CMK (cell line): Measurements from ENCODE around the gene CFAP410.
A peak's percentile ranks its signal among the peaks of the same experiment; 100 is the strongest.

Source experiments
- DNase-seq: peaks from one replicate; pipeline ENCODE4 v3.0.0-alpha.2; 2010; ENCODE audit warnings: low read depth

The CFAP410 gene

DNA sequence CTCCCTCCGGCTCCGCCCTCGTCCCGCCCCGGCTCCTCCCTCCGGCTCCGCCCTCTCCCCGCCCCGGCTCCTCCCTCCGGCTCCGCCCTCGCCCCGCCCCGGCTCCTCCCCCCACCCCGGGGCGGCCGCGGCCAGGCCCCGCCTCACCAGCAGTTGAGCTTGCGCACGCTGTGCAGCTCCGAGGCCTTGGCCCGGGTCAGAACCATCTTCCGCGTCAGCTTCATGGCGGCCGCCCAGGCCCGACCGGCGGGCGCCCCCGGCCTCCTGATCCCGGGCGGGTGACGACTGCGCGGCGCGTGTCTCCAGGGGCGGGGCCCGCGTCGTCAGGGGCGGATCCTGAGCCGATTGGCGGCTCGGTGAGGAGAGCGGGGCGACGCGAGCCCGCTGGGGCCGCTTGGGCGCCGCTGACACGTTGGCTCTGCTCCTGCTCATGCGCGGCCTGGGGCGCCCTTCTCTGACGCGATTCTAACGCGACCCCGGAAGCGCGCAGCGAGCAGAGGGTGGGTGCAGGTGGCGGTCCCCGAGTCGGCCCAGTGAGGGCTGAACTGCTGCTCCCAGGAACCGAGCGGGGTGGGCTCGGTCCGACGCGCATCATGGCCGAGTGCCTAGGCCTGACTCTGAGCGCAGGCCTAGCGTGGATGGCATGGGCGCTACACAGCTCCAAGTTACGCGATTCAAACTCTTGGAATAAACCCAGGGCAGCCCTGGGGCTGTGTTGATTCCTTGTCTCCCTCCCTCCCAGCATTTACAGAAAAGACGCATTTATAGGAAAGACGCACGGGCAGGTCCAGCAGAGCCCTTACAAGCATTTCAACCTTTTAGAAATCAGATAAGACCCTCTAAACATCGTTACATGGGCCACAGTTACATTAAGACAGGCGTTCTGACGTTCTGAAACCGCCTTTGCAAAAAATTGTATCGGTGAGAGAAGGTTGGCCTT is at the start of gene CFAP410:
TSS of gene CFAP410 (minus strand) at position 420 of the 940 bp plus-strand sequence. CDS start at position 224, 196 bp downstream.
- DNase-seq: peak; percentile 95

DNA sequence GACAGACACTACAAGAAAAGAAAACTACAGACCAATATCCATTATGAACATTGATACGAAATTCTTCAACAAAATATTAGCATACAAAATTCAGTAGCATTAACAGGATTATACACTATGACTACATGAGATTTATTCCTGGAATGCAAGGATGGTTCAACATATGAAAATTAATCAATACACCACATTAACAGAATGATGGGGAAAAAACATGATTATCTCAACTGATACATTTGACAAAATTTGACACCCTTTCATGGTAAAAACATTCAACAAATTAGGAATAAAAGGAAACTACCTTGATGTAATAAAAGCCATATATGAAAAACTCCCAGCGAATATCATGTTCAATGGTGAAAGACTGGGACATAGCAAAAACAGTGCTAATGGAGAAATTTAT is 45.8 kb upstream of the CFAP410 start:
- DNase-seq: no peak

DNA sequence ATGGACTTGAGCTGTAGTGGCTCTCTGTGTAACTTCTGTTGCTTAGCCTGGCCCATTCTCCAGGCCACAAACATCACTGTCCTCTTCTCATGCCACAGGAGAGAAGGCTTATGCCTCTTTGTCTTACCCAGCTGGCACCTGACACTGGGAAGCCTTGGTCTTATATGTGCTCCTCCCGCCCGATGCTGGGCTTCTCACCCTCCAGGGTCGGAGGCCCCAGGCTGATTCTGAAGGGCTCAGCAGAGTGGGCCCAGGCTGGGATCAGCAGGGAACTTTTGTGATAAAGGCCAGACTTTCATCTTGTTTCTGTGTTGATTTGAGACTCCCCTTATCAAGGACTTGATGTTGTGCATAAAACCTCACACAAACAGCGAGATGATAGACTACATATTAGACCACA is 44.0 kb upstream of the CFAP410 start:
- no peak for DNase-seq

DNA sequence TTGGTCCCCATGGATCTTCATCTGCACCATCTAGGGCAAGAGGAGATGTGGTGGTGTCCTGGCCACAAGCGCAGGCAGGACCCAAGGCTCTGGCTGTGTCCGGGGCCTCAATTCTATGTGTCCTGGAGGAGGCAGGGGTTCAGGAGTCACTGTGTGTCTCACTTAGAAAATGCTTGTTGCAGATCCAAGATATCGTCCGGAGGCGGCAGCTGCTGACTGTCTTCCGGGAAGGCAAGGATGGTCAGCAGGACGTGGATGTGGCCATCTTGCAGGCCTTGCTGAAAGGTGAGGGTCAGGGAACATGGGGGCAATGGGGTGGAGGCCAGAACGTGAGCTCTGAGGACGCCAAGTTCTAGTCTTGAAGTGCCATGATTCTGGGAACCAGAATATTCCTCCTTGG is 43.3 kb upstream of the CFAP410 start:
- no peak for DNase-seq

DNA sequence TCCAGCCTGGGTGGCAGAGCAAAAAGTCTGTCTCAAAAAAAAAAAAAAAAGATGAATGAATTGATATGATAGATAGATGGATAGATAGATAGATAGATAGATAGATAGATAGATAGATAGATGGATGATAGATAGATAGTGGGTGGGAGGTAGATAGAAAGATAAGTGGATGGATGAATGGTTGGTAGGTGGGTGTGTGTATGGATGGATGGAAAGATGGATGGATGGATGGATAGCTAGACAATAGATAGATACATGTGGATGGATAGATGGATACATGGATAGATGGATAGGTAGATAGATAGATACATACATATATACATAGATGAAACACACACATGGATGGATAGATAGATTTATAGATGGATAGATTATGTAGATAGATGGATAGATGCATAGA is 42.7 kb upstream of the CFAP410 start:
- no peak for DNase-seq

DNA sequence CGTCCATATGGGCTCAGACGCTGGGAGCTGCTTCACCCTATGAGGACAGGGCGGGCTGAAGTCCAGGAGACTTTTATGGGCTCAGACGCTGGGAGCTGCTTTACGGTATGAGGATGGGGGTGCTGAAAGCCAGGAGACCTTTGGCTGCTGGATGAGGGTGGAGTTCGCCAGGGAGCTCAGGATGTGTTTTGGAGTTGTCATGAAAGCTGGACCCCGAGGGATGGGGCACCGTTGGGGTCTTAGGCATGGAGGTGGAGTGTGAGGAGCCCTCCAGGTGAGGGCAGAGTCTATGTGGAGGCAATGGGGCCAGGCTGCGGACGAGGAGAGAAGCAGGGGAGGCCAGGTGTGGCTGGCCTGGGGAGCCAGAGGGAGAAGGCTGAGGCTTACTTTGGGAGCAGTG is 41.7 kb upstream of the CFAP410 start:
- DNase-seq: no peak

DNA sequence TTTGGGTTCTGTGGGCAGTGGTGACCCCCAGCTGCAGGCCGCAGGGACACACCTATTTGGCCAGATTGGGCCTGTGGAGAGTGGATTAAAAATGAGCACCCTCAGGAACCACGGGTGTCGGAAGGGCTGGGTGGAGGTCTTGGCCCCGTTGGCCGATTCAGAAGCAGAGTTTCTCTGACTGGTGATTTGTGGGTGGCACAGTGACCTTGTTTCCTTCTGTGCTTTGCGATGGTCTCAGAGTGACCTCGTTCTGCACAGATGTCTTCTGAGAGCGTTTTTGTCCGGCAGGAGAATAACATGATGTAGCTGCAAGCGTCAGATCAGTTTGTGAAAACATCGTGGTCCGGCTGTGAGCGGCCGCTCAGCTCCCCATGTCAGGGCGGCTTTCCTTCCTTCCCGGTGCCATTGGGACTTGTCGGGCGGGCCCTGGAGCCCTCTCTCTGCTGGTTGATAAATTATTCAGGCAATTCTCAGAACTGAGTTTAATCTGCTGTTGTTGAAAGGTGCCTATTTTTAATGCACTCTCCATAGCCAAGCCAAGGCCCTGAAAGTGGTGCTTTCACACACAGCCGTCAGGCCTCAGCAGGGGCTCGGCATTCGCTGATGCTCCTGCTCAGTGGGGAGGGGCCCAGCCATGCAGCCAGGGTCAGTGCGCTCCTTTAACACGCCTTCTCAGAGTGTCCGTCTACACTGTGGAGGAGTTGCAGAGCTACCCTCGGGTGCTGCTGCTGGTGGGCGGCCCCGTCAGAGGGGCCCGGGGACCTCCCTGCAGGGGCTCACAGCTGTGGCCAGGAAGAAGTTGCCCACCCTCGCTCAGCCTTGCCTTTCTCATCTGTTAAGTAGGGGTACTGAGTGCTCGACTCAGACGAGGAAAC is 41.0 kb upstream of the CFAP410 start:
- no peak for DNase-seq

DNA sequence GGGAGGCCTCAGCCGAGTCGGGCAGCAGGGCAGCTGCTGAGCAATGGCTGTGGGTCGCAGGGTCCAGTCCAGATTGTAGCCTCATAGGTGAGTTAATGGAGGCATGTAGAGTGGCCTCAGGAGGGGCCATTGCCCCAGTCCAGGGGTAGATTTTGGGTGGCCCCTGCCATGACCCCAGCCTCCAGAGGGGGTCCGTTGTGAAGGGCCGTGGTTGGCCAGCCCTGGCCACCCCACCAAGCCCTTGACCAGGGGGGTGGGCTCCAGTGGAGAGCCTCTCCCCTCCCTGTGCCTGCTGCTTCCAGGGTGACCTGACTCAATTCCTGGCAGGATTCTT is 40.3 kb upstream of the CFAP410 start:
- DNase-seq: no peak

DNA sequence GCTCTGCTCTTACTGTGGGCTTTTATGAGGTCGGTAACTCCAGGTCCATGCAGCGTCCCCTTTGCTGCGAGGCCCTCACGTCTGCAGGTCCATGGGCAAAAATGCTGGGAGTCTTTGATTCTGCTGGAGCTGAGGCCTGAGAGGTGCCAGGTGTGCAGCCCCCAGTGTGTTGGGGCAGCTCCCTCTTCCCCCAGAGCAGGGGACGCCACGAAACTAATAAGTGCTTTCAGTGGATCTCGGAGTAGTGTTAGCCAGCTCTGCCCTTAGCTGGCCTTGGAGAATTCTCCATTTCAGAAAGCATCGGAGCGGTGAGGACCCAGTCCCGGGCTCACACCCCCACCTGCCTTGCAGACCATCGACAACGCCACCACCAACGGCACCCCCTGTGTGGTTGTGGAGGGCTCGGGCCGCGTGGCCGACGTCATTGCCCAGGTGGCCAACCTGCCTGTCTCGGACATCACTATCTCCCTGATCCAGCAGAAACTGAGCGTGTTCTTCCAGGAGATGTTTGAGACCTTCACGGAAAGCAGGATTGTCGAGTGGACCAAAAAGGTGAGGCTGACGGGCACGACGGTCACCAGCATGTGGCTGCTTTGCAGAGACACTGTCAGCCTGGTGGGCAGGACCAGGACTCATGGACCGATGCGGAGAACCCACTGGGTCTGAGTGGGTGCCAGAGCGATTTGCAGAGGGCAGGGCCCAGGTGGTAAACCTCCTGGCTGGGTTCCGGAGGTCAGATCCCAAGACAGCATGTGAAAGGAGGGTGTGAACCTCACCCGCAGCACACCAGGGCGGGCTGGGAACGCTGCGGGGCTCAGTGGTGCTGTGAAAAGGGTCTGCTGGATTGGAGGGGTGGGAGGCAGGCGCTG is 39.7 kb upstream of the CFAP410 start:
- DNase-seq: no peak

DNA sequence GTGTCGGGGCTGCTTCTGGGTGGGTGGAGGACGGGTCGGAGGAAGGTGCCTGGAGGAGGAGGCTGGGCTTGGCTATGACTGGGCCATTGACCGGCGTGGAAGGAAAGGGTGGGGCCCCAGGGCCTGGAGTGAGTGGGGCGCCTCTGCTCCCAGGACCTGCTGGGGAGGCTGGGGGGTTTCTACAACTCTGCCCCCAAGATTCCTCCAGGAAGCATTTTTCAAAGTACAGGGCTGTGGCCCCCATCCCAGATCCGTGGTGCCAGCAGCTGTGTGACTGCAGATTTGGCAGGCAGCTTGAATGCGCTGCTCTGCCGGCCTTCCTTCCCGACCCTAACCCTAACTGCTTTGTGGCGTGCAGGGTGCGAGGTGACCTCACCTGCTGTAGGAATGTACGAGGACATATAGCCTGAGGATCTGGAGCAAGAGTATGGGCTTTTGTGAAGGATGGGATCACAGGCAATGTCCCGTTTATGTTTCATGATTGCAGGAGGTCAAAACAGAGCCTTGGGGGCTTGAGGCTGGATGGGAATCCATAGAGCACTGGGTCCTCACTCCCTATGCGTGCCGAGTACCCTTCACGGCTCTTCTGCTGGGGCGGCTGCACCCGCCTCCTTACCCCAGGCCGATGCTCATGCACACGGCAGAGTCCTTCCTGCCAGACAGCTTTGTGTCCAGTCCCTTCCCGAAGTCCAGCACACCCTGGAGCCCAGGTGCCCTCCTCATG is 38.9 kb upstream of the CFAP410 start:
- DNase-seq: no peak

DNA sequence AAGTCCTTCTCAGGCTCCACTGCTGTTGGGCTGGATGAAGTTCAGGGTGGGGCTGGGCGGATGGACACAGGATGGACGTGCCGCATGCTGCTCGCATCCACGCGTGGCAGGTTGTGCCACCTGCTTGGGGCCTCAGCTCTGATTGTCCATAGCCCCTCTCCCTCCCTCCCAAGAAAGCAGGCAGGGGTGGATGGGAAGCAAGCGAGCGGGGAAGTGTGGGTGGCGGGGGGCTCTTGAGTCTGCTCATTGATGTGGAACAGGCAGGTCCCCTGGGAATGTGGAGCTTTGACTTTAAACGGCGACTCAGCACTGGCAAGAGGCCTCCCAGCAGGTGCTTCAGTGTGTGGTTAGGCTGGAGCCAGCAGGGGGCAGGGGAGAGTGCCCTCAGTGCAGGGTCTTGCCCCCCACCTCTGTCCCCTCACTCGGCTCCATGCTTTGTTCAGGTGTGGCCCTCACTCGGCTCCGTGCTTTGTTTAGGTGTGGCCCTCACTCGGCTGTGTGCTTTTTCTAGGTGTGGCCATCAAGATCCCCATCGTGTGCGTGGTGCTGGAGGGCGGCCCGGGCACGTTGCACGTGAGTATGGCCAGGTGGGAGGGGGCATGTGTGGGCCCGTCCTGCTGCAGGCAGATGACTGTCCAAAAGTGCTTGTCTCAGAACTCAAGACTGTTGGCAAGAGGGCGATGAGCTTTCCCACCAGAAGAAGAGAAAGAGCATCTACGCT is 38.2 kb upstream of the CFAP410 start:
- DNase-seq: no peak

DNA sequence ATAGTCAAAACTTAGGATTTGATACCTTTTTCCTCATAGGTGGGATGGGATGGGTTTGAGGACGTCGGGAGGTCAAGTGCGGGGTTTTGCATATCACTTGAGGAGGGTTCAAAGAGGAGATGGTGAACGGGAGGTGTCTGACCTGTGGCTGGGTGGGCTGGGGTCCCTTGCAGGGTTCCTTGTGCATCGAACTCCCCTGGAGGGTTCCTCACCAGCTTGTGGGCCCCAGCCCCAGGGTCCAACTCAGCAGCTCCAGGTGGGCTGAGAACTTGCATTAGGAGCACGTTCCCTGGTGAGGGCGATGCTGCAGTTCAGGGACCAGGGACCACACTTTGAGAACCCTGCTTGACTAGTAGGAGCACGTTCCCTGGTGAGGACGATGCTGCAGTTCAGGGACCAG is 37.4 kb upstream of the CFAP410 start:
- no peak for DNase-seq

DNA sequence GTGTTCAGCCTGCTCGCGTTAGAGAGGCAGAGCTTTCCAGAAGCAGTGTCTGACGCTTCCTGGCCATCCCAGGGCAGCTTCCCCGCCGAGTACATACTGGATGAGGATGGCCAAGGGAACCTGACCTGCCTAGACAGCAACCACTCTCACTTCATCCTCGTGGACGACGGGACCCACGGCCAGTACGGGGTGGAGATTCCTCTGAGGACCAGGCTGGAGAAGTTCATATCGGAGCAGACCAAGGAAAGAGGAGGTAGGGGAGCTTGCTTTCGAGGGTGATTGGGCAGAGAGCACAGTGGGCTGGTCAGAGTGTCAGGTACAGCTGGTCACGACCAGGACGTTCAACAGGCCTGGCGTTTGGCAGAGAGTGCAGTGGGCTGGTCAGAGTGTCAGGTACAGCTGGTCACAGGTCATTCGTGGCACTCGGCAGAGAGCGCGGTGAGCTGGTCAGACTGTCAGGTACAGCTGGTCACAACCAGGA is 36.6 kb upstream of the CFAP410 start:
- DNase-seq: no peak

DNA sequence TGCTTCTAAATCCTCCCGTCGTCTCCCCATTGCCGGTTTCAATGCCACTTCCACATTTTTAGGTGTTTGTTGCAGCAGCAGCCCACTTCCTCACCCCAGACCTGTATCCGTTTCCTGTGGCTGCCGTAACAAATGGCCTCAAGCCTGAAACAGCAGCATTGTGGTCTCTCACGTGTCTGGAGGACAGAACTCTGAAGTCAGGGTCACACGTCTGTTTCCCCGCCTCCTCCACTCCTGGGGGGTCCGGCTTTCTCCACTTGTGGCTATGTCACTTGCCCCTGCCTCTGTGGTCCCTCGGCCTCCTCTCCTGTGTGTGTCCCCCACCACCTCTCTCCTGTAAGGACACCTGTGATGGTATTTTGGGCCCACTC is 36.1 kb upstream of the CFAP410 start:
- DNase-seq: peak; percentile 52

DNA sequence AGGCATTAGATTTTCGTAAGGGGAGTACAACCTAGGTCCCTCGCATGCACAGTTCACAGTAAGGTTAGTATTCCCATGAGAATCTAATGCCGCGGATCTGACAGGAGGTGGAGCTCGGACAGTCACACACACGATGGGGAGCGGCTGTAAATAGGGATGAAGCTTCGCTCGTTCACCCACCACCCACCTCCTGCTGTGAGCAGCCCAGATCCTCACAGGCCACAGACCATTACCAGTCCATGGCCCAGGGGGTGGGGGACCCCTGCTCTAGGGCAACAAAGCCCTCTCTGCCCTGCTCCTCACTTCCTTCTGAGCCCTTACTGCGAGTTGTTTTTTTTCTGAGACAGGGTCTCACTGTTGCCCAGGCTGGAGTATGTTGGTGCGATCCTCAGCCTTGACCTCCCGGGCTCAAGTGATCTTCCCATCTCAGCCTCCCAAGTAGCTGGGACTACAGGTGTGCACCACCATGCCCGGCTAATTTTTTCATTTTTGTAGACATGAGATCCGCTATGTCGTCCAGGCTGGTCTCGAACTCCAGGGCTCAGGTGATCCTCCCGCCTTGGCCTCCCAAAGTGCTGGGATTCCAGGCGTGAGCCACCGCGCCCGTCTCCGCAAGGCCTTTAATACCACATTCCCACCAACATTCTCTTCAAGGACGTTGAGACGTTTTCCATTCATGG is 35.6 kb upstream of the CFAP410 start:
- no peak for DNase-seq

DNA sequence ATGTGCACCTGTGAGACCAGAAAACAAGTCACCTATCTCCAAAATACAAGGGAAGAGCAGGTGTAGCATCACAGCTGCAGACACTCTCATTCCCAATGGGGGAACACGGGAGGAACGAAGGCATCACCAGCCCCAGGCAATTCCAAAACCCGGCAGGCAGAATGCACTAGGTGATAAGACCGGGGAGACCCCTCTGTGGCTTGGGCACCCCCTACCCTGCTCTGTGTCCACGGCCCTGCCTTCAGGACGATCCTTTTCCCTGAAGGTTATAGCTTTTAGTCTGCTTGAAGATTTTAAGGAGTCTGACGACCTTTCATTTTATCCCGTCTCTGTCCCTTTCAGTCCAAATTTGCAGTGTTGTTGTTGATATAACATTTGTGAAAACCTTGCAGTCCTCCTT is 33.4 kb upstream of the CFAP410 start:
- no peak for DNase-seq

DNA sequence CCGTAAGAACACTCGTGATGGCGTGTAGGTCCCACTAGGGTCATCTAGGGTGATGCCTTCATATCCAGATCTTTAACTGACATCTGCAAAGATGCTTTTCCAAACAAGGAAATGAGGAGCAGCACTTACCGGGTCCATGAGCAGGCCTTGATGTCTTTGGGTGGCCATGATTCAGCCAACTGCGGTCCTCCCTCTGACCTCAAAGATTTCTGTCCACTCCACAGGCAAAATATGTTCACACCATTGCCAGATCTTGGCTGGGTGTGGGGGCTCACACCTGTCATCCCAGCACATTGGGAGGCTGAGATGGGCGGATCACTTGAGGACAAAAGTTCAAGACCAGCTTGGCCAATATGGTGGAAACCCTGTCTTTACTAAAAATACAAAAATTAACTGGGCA is 32.4 kb upstream of the CFAP410 start:
- no peak for DNase-seq

DNA sequence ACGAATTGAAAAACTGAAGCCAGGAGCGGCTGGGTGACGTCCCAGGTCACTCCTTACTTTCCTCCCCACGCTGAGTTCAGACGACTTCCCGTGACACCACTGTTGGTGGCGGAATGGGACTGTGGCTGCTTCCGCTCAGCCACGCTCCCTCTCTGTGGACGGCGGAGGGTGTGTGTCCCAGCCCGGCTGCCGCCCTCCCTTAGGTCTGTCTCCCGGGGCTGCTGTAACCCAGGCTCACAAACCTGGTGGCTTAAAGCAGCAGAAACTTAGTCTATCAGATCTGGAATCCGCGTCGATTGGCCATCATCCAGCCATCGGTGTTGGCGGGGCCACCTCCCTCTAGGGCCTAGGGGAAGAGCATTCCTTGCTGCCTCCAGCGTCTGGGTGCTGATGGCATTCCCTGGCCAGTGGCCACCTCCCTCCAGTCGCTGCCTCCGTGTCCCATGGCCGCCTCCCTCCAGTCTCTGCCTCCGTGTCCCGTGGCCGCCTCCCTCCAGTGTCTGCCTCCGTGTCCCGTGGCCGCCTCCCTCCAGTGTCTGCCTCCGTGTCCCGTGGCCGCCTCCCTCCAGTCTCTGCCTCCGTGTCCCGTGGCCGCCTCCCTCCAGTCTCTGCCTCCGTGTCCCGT is 31.7 kb upstream of the CFAP410 start:
- no peak for DNase-seq

DNA sequence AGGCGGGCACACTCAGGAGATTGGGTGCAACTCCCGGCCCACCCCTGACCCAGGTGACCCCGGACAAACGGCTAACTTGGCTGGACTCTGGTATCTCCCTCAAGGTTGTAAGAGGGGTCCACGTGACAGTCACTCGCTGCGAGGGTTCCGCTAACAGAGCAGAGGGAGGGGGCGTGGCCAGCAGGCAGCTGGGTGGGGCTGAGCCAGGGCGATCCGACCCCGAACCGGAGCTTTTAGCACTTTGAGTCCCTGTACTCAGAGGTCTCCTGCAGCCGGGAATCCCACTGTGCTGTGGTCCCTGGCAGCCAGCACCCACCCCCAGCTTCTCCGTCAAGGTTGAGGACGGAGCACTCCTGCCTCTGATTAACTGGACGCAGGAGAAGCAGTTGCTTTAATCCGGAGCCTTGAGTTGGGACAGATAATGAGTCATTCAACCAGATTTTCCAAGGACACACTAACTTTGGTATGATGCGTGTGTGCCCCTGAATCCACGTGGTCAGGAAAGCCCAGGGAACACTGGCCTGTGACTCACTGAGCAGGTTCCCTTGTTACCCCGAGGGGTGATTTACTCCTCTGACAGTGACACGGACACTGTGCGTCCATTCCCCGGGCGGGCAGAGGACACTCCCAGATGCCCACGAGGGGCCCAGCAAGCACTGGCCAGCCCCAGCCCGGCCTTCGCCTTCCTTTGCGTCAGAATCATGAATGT is 31.0 kb upstream of the CFAP410 start:
- DNase-seq: no peak
